Frontal cortex (tissue), 4 donors: ENCODE results near the gene TRPM5. TPM values are rescaled to one million over a fixed set of nuclear protein-coding genes. Genes with fewer than 3 reads are reported as not detected.

Experiments used
- DNase-seq, 2 donors: peaks; one replicate each; pipeline ENCODE4 v3.0.0; 2012; ENCODE audit warnings: low spot score in 2 of 2
- FAIRE-seq: peaks from 2 replicates; lab custom pipeline; 2012; peaks lifted over from hg19 to GRCh38; lab: Jason Lieb, UNC
- total RNA-seq: library from RNA; depleted of rRNA; stranded (reverse); fragments of >200 nt; gene quantifications from one replicate; pipeline ENCODE4 v1.2.3, GENCODE V29; 2014
- donor health status: control.
- donor health status: control.
- donor health status: control.

Gene TRPM5
- total RNA-seq, 1 donor from 2014 or later, result not detected

DNA sequence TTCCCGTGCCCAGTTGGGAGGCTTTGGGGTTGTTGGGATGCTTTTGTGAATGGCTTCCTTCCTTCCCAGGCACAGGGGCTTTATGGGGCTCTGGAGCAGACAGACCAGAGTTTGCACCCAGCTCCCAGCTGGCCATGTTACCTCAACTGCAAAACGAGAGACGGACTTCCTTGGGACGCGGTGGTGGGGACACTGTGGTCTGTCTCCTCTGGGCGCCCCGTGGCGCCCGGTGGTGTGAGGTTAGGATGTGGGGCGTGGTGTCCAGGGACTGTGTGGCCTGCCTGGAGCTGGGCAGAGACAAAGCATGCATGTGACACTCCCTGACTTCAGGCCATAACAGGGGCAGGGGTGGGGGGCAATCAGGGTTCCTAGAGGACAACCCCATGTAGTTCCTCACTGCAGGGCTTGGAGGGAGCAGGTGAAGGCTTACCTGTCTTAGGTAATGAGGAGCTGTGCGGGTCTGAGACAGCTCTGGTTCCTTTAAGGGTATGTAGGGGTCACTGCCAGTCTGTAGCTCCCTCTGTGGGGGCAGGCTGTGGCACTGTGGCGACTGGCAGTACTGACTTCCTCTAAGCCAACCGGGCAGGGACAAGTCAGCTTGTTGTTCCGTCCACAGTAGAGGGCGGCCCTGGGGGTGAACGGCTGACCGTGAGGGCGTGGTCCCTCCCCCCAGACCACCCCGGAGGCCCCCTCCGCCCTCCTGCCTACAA is 14.9 kb upstream of the TRPM5 start:
- FAIRE-seq, result no peak
- no peak for DNase-seq

DNA sequence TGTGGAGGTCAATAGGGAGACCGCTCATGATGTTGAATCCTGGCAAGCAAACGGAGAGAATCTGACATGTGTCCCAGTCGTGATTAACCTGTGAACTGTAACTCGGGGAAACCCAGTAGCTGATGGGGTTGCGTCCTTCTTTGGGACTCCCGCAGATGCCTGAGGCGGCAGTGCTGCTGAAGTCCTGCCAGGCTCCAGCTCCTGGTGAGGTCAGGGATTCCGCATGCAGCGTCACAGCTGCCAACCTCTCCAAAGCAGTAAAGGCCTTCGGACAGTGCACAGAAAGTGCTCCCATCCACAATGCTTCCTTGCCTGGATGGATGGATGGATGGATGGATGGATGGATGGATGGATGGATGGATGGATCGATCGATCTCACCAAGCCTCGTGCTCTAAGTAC is 14.0 kb upstream of the TRPM5 start:
- FAIRE-seq, result no peak
- no peak for DNase-seq

DNA sequence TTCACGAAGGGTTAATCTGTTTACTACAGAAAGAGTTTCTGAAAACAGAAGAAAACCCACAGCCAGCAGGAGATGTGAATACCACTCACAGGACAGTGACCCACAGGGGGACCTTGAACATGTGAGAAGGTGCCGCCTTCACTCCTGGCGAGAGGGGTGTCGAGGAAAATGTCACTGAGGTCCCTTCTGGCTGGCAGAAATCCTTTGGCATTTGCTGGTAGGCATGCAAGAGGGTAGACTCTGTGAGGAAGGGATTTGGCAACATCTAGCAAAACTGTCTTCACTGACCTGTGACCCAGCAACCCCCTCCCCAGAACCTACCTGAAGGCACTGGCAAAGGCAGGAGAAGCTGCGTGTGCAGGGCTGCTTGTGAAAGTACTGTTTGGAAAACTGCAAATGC is 9.1 kb upstream of the TRPM5 start:
- FAIRE-seq, result no peak
- no peak for DNase-seq

- FAIRE-seq (no peak), DNase-seq (no peak)
Observed at GRCh38 chr11:2452321-2453012, 8.2 kb upstream of the TRPM5 start.

GRCh38 chr11:2451916-2452315 is 7.6 kb upstream of the TRPM5 start:
- FAIRE-seq (no peak), DNase-seq (no peak)

DNA sequence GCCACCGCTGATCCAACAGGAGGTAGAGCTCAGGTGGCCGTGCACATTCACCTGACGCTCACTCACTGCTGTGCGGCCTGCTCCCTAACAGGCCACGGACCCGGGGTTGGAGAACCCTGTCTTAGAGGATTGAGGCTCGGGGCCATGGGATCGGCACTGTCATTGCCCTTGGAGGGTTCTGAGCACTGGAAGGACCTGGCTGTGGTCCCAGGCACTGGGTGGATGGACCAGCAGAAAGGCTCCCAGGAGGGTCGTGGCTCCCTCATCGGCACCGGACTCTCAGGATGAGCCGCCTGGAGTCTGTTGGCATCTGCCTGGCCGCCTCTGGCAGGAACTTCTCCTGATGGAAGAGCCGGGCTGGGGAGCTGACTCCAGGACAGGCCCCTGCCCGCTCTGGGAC is 7.0 kb upstream of the TRPM5 start:
- DNase-seq (no peak), FAIRE-seq (no peak)

- no peak for FAIRE-seq
- no peak for DNase-seq
Observed at GRCh38 chr11:2450321-2451041, 6.2 kb upstream of the TRPM5 start.

GRCh38 chr11:2449548-2450320 is 5.4 kb upstream of the TRPM5 start:
- DNase-seq, result no peak
- no peak for FAIRE-seq

DNA sequence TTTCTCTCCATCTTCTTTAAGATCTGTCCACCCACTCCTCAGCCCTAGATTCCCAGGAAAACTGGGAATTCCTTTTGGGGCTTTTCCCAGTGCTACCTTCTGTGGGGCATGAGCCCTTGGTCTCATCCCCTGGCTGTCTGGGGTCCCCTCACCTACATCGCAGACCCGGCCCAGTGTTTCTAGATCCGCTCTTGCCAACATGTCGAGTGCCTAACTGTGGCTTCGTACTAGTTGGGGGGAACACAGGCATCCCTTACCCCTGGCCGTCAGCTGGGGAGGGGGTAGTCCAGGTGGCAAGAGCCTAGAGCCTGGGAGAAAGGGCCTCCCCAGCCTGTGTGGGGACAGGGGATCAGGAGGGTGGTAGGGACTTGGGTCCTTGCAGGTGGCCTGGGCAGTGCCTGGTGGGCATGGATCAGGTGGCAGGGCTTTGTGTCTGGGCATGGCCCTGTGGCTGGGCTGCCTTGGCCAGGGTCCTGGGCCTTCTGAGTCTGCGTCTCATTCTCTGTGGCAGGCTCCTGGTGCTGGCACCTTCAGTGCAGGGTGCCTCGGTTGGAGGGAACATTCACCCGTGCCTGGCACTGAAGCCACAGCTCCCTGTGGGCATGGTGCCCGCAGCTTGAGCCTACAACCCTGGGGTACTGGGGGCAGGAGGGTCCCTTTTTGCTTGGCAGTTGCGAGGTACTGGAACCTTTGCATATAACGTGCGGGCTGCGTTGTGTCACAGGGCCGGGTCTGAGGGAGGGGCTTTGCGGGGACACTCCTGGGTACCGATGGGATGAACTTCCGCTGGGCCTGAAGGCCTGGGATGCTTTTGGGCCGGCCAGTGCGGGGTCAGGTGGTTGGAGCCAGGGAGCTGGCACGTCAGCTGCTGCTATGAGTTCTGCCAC is 4.6 kb upstream of the TRPM5 start:
- no peak for FAIRE-seq
- no peak for DNase-seq

GRCh38 chr11:2447951-2448650 is 3.8 kb upstream of the TRPM5 start:
- DNase-seq (no peak), FAIRE-seq (no peak)

- DNase-seq (no peak), FAIRE-seq (no peak)
Observed at GRCh38 chr11:2447253-2447950, 3.1 kb upstream of the TRPM5 start.

- no peak for DNase-seq
Observed at GRCh38 chr11:2446590-2447252, 2.4 kb upstream of the TRPM5 start.

DNA sequence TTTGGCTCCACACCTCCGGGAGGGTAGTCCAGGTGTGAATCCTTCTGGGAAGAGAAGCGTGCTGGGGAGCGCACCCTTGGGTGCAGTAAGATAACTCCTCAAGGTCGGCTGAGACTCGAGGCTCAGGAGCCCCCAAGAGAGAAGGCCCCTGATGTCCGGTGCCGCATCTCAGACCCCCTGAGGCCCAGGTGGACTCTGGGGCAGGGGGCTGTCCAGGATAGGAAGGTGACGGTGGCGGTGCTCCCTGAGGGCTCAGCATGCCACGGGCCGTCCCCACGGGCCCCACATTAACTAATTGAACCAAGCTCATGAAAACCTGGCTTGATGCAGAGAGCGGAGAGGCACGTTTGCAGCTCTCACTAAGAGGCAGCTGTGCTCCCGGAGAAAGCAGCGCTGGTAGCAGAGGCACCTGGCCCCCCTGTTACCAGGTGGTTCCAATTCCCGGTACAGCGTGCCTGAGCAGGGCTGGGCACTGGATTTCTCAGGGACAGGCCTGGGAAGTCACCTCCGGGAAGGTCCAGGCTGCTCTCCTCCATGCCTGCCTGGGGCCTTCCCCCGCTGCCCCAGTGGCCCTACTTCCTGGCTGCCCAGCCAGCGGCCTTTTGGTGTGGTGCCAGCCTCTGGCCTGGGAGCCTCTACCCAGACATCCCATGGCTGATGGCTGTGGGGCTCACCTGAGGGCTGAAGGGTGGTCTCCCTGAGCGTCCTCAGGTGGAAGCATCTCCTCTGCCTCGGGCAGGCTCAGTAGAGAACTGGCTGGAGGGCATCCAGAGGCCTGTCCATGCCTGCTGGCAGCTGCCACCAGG is 1.6 kb upstream of the TRPM5 start:
- DNase-seq, result no peak
- no peak for FAIRE-seq

More at GRCh38 chr11:2446590-2447252, 2.4 kb upstream of the TRPM5 start:
- FAIRE-seq, result no peak

DNA sequence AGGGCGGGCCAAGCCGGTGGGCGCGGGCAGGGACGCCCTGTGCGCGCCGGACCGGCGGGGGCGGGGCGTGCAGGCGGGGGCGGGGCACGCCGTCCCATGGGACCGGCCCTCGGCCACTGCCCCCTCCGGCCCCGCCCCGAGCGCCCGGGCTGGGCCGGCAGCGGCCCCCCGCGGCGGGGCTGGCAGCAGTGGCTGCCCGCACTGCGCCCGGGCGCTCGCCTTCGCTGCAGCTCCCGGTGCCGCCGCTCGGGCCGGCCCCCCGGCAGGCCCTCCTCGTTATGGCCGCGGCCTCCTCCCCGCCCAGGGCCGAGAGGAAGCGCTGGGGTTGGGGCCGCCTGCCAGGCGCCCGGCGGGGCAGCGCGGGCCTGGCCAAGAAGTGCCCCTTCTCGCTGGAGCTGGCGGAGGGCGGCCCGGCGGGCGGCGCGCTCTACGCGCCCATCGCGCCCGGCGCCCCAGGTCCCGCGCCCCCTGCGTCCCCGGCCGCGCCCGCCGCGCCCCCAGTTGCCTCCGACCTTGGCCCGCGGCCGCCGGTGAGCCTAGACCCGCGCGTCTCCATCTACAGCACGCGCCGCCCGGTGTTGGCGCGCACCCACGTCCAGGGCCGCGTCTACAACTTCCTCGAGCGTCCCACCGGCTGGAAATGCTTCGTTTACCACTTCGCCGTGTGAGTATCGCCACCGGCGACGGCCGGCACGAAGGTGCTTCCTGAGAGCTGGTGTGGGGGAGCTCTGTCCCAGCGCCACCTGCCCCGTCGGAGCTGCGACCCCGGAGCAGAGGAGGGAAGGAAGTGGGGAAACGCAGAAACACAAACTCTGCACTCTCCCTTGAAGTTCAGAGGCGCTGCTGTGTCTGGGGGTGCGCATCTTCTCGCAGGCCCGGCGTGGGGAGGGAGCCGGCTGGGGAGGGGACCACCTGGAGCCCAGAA is 769 bp upstream of the TRPM5 start, which contains the start of gene KCNQ1:
Gene KCNQ1, plus strand, starts transcription at position 188 of the 925 bp plus-strand sequence. Its CDS starts 91 bp downstream, at position 279.
- no peak for FAIRE-seq
- DNase-seq, result peak; percentile 73 to 77

DNA sequence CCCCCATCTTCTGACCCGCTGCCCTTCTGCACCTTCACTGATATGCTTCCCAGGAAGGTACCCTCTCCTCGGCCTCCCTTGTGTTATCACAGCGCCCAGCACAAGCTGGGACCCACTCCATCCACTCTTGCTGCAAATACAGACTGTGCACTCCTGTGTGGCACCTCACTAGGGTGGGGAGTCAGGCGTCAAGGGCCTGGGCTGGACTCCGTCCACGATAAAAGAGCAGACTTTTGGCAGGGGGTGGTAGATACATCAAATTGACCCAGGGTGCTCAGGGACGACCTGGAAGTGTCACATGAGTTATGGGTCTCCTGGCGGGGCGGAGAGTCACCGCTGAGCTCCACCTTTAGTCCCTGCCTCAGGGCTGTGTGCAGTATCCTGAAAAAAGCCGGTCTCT is 908 bp downstream of the TRPM5 start:
- DNase-seq (no peak), FAIRE-seq (no peak)

DNA sequence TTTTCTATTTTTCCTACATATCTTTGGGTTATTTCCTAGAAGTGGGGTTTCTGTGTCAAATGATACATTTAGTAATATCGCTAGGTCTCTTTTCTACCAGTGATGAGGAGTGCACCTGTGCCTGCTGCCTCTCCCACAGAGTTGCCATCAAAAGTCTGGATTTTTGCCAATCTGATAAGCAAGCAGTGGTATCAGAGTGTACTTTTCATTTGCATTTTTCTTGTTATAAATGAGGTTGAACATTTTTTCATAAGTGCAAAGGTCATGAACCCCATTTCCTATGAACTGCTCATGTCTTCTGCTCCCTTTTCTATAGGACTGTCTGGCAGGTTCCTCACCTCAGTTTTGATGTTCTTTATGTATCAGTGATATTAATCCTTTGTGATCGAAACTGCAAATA is 1.7 kb downstream of the TRPM5 start:
- DNase-seq, result no peak

More for the DNA sequence above, 1.7 kb downstream of the TRPM5 start:
- FAIRE-seq, result no peak
